Liver (tissue), 9 donors: ENCODE measurements around the gene BHLHE40. TPM values are rescaled to one million over a fixed set of nuclear protein-coding genes. Genes with fewer than 3 reads are reported as not detected.

Experiments
- DNase-seq: peaks from one replicate; pipeline ENCODE4 v3.0.0-alpha.2; 2017; ENCODE audit warnings: low spot score
- H3K27ac ChIP-seq, 2 donors: one replicate each; pipeline ENCODE4 v1.7.0; 2013; ENCODE audit warnings: inconsistent platforms in 2 of 2, low read length in 2 of 2, control low read depth in 1 of 2, low read depth in 1 of 2, mild to moderate bottlenecking in 1 of 2
- H3K27me3 ChIP-seq, 4 donors: one replicate each; pipeline versions ENCODE4 v1.6.1 to v1.7.0; 2013; ENCODE audit warnings: low read length in 3 of 4, inconsistent platforms in 1 of 4, mild to moderate bottlenecking in 1 of 4, moderate library complexity in 1 of 4; ENCODE audit not compliant: control insufficient read depth in 4 of 4, insufficient read depth in 4 of 4
- H3K36me3 ChIP-seq, 4 donors: one replicate each; pipeline versions ENCODE4 v1.6.1 to v1.7.0; 2013; ENCODE audit warnings: low read length in 3 of 4, mild to moderate bottlenecking in 3 of 4, low read depth in 1 of 4, moderate library complexity in 1 of 4; ENCODE audit not compliant: control insufficient read depth in 4 of 4, insufficient read depth in 3 of 4
- H3K4me1 ChIP-seq, 4 donors: one replicate each; pipeline versions ENCODE4 v1.6.1 to v1.7.0; 2013; ENCODE audit warnings: low read length in 3 of 4, mild to moderate bottlenecking in 3 of 4, moderate library complexity in 1 of 4; ENCODE audit not compliant: control insufficient read depth in 4 of 4, insufficient read depth in 4 of 4
- H3K4me3 ChIP-seq, 3 donors: one replicate each; pipeline versions ENCODE4 v1.6.1 to v1.7.0; 2013; ENCODE audit warnings: low read length in 3 of 3, control low read depth in 1 of 3, low read depth in 1 of 3, mild to moderate bottlenecking in 1 of 3
- H3K9ac ChIP-seq, 2 donors: one replicate each; pipeline ENCODE4 v1.7.0; 2013; ENCODE audit warnings: low read length in 2 of 2, mild to moderate bottlenecking in 2 of 2, moderate library complexity in 2 of 2, control low read depth in 1 of 2, low read depth in 1 of 2
- H3K9me3 ChIP-seq, 4 donors: one replicate each; pipeline versions ENCODE4 v1.6.1 to v1.7.0; 2013; ENCODE audit warnings: low read length in 3 of 4; ENCODE audit not compliant: control insufficient read depth in 4 of 4
- EGR1 ChIP-seq, 2 donors: IDR thresholded peaks; 2 replicates each; pipeline ENCODE4 v1.6.1; 2016 to 2018; ENCODE audit warnings: antibody characterized with exemption in 2 of 2, low read depth in 2 of 2
- FOXA1 ChIP-seq: IDR thresholded peaks from 2 replicates; pipeline ENCODE4 v1.6.1; 2016; ENCODE audit warnings: antibody characterized with exemption
- FOXA2 ChIP-seq: IDR thresholded peaks from 2 replicates; pipeline ENCODE4 v1.6.1; 2016; ENCODE audit warnings: antibody characterized with exemption
- GABPA ChIP-seq, 2 donors: IDR thresholded peaks in 1 of 2; conservative IDR thresholded peaks in 1 of 2; 2 replicates each; pipeline ENCODE4 v1.6.1; 2016; ENCODE audit warnings: antibody characterized with exemption in 2 of 2, mild to moderate bottlenecking in 1 of 2, moderate library complexity in 1 of 2
- HNF4A ChIP-seq, 2 donors: conservative IDR thresholded peaks; 2 replicates each; pipeline ENCODE4 v1.6.1; 2016; ENCODE audit warnings: antibody characterized with exemption in 2 of 2, mild to moderate bottlenecking in 2 of 2
- HNF4G ChIP-seq: IDR thresholded peaks from 2 replicates; pipeline ENCODE4 v1.6.1; 2016; ENCODE audit warnings: antibody characterized with exemption
- JUND ChIP-seq, 2 donors: IDR thresholded peaks; 2 replicates each; pipeline ENCODE4 v1.6.1; 2016; ENCODE audit warnings: antibody characterized with exemption in 2 of 2
- NR2F2 ChIP-seq: IDR thresholded peaks from 2 replicates; pipeline ENCODE4 v1.6.1; 2016; ENCODE audit warnings: antibody characterized with exemption
- RAD21 ChIP-seq, 2 donors: IDR thresholded peaks; 2 replicates each; pipeline ENCODE4 v1.6.1; 2016; ENCODE audit warnings: antibody characterized with exemption in 2 of 2, mild to moderate bottlenecking in 2 of 2
- RXRA ChIP-seq, 2 donors: IDR thresholded peaks; 2 replicates each; pipeline ENCODE4 v1.6.1; 2017 to 2018; ENCODE audit warnings: antibody characterized with exemption in 2 of 2, mild to moderate bottlenecking in 1 of 2
- SP1 ChIP-seq: IDR thresholded peaks from 2 replicates; pipeline ENCODE4 v1.6.1; 2018; ENCODE audit warnings: antibody characterized with exemption, mild to moderate bottlenecking
- TAF1 ChIP-seq: conservative IDR thresholded peaks from 2 replicates; pipeline ENCODE4 v1.6.1; 2016; ENCODE audit warnings: antibody characterized with exemption, mild to moderate bottlenecking
- YY1 ChIP-seq: IDR thresholded peaks from 2 replicates; pipeline ENCODE4 v1.6.1; 2016; ENCODE audit warnings: antibody characterized with exemption, mild to moderate bottlenecking
- WGBS: extraction: QIAGEN DNeasy Blood & Tissue Kit; methylation state at CpG from one replicate; pipeline ENCODE4 v1.1.7; 2013; 5-methylcytosine and 5-hydroxymethylcytosine counted together
- polyA plus RNA-seq, 2 donors: library from polyadenylated mRNA; stranded (reverse) in 1 of 2; unstranded in 1 of 2; fragments of 200-250 nt in 1 of 2; fragments of >200 nt in 1 of 2; fragmentation: Nextera tagmentation in 1 of 2; extraction: Ambion mirVana in 1 of 2; gene quantifications; one replicate each; pipeline versions ENCODE4 v1.2.1 to v1.2.3, GENCODE V29; 2013 to 2015
- total RNA-seq, 2 donors: library from RNA; depleted of rRNA; stranded (reverse); fragments of >200 nt; gene quantifications; one replicate each; pipeline ENCODE4 v1.2.3, GENCODE V29; 2014
- TF ChIP-seq, protein P1 (sequence below): IDR thresholded peaks from 2 replicates; pipeline ENCODE4 v1.6.1; 2016; ENCODE audit warnings: antibody characterized with exemption
- TF ChIP-seq, protein P2 (sequence below): fragments of 150-350 bp; IDR thresholded peaks from 2 replicates; pipeline ENCODE4 v1.5.1; 2017; ENCODE audit warnings: improper control_type of control experiment, low read depth, low read length; ENCODE audit not compliant: missing input control
- TF ChIP-seq, protein P3 (sequence below): IDR thresholded peaks from 2 replicates; pipeline ENCODE4 v1.6.1; 2016; ENCODE audit warnings: antibody characterized with exemption, mild to moderate bottlenecking
- TF ChIP-seq, protein P4 (sequence below): IDR thresholded peaks from 2 replicates; pipeline ENCODE4 v1.6.1; 2016; ENCODE audit warnings: antibody characterized with exemption
- TF ChIP-seq, protein P5 (sequence below): IDR thresholded peaks from 2 replicates; pipeline ENCODE4 v1.6.1; 2016; ENCODE audit warnings: antibody characterized with exemption
- donor health status: healthy.
- donor health status: healthy.
- donor health status: healthy.
- donor health status: healthy.
- donor health status: healthy.

Gene BHLHE40
- total and polyA plus RNA-seq, 4 donors, result 8.2 to 28.4 (median 18.0) TPM

DNA sequence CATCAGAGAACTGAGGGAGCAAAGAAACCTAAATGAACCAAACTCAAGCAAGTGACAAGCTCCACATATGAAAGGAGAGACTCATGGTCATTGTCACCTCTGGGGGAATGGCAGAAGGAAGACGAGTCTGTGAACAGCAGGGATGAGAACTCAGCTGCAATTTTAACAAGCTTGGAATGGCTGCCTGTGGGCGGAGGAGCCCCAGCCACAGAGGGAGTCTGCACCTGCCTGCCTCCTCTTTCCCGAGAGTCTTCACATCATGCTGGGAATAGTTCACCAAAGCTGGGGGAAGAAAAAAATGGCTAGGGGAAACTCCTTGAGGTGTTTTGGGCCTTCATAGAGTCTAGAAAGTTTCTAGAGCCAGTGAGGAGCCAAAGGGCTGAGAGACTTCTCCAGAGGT is 21.3 kb upstream of the BHLHE40 start:
- Histone ChIP-seq H3K36me3 (no peaks in the 10 kb centered on the region), H3K4me3 (no peak overlapping the region), H3K9ac (no peak overlapping the region), H3K9me3 (peaks cover 0 to 4% (median 1%) of the 10 kb centered on the region in 4 donors), H3K27ac (no peak overlapping the region), H3K27me3 (no peaks in the 10 kb centered on the region), H3K4me1 (no peaks in the 10 kb centered on the region)
- no peak for DNase-seq
- TF ChIP-seq YY1, result no peak
- no peak for TF ChIP-seq JUND (IDR thresholded peaks at IDR 0.05)
- no peak for TF ChIP-seq RXRA (IDR thresholded peaks at IDR 0.05)
- TF ChIP-seq GABPA (IDR thresholded peaks at IDR 0.05 in 1 of 2, conservative IDR thresholded peaks at IDR 0.05 in 1 of 2), result no peak
- no peak for TF ChIP-seq EGR1 (IDR thresholded peaks at IDR 0.05; ENCODE audit: low read depth in 2 of 2)
- TF ChIP-seq, protein P1, sequence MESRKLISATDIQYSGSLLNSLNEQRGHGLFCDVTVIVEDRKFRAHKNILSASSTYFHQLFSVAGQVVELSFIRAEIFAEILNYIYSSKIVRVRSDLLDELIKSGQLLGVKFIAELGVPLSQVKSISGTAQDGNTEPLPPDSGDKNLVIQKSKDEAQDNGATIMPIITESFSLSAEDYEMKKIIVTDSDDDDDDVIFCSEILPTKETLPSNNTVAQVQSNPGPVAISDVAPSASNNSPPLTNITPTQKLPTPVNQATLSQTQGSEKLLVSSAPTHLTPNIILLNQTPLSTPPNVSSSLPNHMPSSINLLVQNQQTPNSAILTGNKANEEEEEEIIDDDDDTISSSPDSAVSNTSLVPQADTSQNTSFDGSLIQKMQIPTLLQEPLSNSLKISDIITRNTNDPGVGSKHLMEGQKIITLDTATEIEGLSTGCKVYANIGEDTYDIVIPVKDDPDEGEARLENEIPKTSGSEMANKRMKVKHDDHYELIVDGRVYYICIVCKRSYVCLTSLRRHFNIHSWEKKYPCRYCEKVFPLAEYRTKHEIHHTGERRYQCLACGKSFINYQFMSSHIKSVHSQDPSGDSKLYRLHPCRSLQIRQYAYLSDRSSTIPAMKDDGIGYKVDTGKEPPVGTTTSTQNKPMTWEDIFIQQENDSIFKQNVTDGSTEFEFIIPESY, result no peak
- TF ChIP-seq, protein P2, sequence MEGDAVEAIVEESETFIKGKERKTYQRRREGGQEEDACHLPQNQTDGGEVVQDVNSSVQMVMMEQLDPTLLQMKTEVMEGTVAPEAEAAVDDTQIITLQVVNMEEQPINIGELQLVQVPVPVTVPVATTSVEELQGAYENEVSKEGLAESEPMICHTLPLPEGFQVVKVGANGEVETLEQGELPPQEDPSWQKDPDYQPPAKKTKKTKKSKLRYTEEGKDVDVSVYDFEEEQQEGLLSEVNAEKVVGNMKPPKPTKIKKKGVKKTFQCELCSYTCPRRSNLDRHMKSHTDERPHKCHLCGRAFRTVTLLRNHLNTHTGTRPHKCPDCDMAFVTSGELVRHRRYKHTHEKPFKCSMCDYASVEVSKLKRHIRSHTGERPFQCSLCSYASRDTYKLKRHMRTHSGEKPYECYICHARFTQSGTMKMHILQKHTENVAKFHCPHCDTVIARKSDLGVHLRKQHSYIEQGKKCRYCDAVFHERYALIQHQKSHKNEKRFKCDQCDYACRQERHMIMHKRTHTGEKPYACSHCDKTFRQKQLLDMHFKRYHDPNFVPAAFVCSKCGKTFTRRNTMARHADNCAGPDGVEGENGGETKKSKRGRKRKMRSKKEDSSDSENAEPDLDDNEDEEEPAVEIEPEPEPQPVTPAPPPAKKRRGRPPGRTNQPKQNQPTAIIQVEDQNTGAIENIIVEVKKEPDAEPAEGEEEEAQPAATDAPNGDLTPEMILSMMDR, result no peak
- TF ChIP-seq TAF1, result no peak
- TF ChIP-seq, protein P3, sequence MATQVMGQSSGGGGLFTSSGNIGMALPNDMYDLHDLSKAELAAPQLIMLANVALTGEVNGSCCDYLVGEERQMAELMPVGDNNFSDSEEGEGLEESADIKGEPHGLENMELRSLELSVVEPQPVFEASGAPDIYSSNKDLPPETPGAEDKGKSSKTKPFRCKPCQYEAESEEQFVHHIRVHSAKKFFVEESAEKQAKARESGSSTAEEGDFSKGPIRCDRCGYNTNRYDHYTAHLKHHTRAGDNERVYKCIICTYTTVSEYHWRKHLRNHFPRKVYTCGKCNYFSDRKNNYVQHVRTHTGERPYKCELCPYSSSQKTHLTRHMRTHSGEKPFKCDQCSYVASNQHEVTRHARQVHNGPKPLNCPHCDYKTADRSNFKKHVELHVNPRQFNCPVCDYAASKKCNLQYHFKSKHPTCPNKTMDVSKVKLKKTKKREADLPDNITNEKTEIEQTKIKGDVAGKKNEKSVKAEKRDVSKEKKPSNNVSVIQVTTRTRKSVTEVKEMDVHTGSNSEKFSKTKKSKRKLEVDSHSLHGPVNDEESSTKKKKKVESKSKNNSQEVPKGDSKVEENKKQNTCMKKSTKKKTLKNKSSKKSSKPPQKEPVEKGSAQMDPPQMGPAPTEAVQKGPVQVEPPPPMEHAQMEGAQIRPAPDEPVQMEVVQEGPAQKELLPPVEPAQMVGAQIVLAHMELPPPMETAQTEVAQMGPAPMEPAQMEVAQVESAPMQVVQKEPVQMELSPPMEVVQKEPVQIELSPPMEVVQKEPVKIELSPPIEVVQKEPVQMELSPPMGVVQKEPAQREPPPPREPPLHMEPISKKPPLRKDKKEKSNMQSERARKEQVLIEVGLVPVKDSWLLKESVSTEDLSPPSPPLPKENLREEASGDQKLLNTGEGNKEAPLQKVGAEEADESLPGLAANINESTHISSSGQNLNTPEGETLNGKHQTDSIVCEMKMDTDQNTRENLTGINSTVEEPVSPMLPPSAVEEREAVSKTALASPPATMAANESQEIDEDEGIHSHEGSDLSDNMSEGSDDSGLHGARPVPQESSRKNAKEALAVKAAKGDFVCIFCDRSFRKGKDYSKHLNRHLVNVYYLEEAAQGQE, result no peak
- TF ChIP-seq, protein P4, sequence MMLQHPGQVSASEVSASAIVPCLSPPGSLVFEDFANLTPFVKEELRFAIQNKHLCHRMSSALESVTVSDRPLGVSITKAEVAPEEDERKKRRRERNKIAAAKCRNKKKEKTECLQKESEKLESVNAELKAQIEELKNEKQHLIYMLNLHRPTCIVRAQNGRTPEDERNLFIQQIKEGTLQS, result no peak
- no peak for TF ChIP-seq FOXA1
- TF ChIP-seq NR2F2, result no peak
- TF ChIP-seq, protein P5, sequence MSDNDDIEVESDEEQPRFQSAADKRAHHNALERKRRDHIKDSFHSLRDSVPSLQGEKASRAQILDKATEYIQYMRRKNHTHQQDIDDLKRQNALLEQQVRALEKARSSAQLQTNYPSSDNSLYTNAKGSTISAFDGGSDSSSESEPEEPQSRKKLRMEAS, result no peak
- no peak for TF ChIP-seq HNF4G
- no peak for TF ChIP-seq SP1
- no peak for TF ChIP-seq HNF4A (conservative IDR thresholded peaks at IDR 0.05)
- no peak for TF ChIP-seq FOXA2
- 95% methylated on average over 3 of the region's 3 CpGs for WGBS

DNA sequence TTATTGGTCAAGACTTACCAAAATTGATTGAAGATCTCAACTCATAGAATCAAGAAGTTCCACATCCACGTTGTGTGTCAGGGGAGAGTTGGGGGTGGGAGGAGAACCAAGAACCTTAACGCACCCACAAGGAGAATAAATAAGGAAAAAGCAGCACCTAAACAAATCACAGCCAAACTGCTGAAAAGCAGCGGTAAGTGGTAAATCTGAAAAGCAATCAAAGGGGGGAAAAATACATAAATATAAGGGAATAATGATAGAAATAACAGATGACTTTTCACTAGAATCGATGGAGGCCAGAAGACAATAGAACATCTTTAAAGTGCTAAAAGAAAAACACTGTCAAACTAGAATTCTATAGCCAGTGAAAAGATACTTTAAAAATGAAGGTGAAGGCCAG is 20.1 kb upstream of the BHLHE40 start:
- 84% methylated on average over 4 of the region's 4 CpGs for WGBS
- H3K4me1 ChIP-seq, result no peaks in the 10 kb centered on the region

More for the DNA sequence above, 20.1 kb upstream of the BHLHE40 start:
- no peak overlapping the region for H3K9ac ChIP-seq
- TF ChIP-seq GABPA (IDR thresholded peaks at IDR 0.05 in 1 of 2, conservative IDR thresholded peaks at IDR 0.05 in 1 of 2) (no peak), TAF1 (no peak), EGR1 (IDR thresholded peaks at IDR 0.05; ENCODE audit: low read depth in 2 of 2) (no peak), FOXA2 (no peak), SP1 (no peak), YY1 (no peak), RAD21 (IDR thresholded peaks at IDR 0.05) (no peak), RXRA (IDR thresholded peaks at IDR 0.05) (no peak), NR2F2 (no peak)
- TF ChIP-seq, protein P5, result no peak
- TF ChIP-seq, protein P3, result no peak
- peaks cover 0 to 4% (median 1%) of the 10 kb centered on the region in 4 donors for H3K9me3 ChIP-seq
- no peak overlapping the region for H3K4me3 ChIP-seq
- no peak for DNase-seq
- no peaks in the 10 kb centered on the region for H3K27me3 ChIP-seq
- H3K27ac ChIP-seq, result no peak overlapping the region
- H3K36me3 ChIP-seq, result no peaks in the 10 kb centered on the region
